ENCODE data around the gene MYBPH.

The MYBPH gene

DNA sequence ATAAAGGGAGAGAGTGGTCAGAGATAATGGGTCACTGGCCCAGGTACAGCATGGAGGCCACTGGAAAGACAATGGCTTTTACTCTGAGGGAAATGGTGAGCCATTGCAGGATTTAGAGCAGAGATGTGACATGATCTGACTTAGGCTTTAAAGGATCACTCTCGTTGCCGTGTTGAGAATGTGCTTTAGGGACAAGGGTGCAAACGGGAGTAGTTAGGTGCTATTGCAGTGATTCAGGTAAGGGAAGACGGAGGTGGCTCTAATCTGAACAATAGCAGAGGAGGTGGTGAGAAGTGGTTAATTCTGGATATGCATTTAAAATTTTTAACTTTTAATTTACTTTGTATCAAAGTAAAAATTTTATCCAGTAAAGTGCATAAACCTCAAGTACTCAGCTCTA is 38.3 kb downstream of the MYBPH start:
- H3K4me3 ChIP-seq (ENCODE audit: low read length), result no peak overlapping the region
- no peak overlapping the region for H3K9ac ChIP-seq (ENCODE audit: low read length)
- no peak for DNase-seq
- no peaks in the 10 kb centered on the region for H3K79me2 ChIP-seq (ENCODE audit: low read length)
- H4K20me1 ChIP-seq (ENCODE audit: insufficient read depth, low read length), result no peaks in the 10 kb centered on the region
- H3K27me3 ChIP-seq (replicated peaks; ENCODE audit: insufficient read depth, low read length), result no peaks in the 10 kb centered on the region
- H3K9me2 ChIP-seq (replicated peaks; ENCODE audit: insufficient read depth, low read length), result no peaks in the 10 kb centered on the region
- no peak overlapping the region for H2AFZ ChIP-seq (ENCODE audit: low read length)
- no peak overlapping the region for H3K27ac ChIP-seq (ENCODE audit: low read length)
- no peak for TF ChIP-seq EZH2phosphoT487 (IDR thresholded peaks at IDR 0.05; ENCODE audit: low read length)
- TF ChIP-seq, protein P1, sequence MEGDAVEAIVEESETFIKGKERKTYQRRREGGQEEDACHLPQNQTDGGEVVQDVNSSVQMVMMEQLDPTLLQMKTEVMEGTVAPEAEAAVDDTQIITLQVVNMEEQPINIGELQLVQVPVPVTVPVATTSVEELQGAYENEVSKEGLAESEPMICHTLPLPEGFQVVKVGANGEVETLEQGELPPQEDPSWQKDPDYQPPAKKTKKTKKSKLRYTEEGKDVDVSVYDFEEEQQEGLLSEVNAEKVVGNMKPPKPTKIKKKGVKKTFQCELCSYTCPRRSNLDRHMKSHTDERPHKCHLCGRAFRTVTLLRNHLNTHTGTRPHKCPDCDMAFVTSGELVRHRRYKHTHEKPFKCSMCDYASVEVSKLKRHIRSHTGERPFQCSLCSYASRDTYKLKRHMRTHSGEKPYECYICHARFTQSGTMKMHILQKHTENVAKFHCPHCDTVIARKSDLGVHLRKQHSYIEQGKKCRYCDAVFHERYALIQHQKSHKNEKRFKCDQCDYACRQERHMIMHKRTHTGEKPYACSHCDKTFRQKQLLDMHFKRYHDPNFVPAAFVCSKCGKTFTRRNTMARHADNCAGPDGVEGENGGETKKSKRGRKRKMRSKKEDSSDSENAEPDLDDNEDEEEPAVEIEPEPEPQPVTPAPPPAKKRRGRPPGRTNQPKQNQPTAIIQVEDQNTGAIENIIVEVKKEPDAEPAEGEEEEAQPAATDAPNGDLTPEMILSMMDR (IDR thresholded peaks at IDR 0.05; ENCODE audit: low read length), result no peak
- no peaks in the 10 kb centered on the region for H3F3A ChIP-seq (ENCODE audit: insufficient read depth, low read length)
- H3K4me1 ChIP-seq (ENCODE audit: low read length), result no peaks in the 10 kb centered on the region
- H3K4me2 ChIP-seq (ENCODE audit: low read depth, low read length), result no peak overlapping the region
- no peaks in the 10 kb centered on the region for H3K36me3 ChIP-seq (replicated peaks; ENCODE audit: insufficient read depth, low read length)
- no peaks in the 10 kb centered on the region for H3K9me3 ChIP-seq (replicated peaks; ENCODE audit: insufficient read depth, low read length)

DNA sequence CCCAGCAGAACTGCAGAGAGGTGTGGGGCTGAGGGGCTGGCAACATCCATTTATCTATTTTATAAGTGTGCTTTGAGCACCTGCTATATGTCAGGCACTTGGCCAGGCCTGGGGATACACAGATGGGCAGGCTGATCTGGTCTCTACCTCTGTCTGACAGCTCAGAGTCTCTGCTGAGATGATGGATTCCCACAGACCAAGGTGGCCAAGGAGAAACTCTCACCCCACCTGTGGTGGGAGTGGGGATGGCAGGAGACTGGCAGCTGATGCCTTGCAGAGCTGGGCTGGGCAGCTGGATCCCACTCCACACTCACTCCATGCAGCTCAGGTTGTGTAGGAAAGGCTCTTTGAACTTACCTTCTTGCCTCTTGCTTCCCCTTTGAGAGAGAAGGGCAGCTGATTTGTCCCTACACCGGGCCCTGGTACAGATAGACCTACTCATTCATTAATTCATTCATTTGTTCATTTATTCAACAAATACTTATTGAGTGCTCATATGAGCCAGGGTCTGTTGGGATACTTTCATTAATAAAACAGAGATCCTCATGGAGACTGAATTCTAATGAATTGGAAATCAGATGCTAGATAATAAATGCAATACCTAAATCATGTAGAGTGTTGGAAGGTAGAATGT is 39.1 kb downstream of the MYBPH start:
- Histone ChIP-seq H3K27ac (ENCODE audit: low read length) (no peak overlapping the region), H3K36me3 (replicated peaks; ENCODE audit: insufficient read depth, low read length) (no peaks in the 10 kb centered on the region), H3K27me3 (replicated peaks; ENCODE audit: insufficient read depth, low read length) (no peaks in the 10 kb centered on the region), H4K20me1 (ENCODE audit: insufficient read depth, low read length) (no peaks in the 10 kb centered on the region), H3K9ac (ENCODE audit: low read length) (no peak overlapping the region), H3F3A (ENCODE audit: insufficient read depth, low read length) (no peaks in the 10 kb centered on the region), H2AFZ (ENCODE audit: low read length) (no peak overlapping the region), H3K4me2 (ENCODE audit: low read depth, low read length) (no peak overlapping the region), H3K9me3 (replicated peaks; ENCODE audit: insufficient read depth, low read length) (no peaks in the 10 kb centered on the region), H3K4me3 (ENCODE audit: low read length) (no peak overlapping the region), H3K9me2 (replicated peaks; ENCODE audit: insufficient read depth, low read length) (no peaks in the 10 kb centered on the region), H3K4me1 (ENCODE audit: low read length) (no peaks in the 10 kb centered on the region), H3K79me2 (ENCODE audit: low read length) (no peaks in the 10 kb centered on the region)
- no peak for TF ChIP-seq EZH2phosphoT487 (IDR thresholded peaks at IDR 0.05; ENCODE audit: low read length)
- TF ChIP-seq, protein P1 (IDR thresholded peaks at IDR 0.05; ENCODE audit: low read length), result peak; percentile 26
- no peak for DNase-seq

DNA sequence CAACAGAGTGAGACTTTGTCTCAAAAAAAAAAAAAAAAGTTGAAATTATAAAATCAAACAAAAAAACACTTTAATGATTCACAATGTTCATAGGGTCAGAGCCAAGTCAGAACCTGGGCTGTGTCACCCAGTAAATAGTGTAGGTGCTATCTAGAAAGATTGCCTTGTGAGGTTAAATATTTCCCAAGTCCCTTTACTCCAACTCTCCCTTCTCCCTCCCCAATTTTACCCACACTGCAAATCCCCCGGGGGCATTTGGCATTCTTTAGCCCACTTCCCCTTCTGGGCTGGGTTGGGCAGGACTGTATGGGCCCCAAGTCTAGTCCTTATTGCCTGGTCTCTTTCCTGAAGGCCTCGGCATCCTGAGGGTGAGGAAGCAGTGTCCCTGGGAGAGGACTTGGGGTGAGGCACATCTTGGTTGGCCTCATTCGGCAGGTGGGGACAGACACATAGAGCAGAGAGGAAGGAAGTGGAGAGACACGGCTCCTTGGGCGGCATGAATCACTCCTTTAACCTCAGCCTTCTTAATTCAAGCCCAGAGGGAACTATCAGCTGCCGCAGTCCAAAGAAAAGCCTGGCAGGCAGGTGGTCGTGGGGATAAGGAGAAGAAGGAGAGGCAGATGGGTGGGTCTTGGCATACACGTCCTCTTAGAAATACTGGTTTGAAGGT is 39.9 kb downstream of the MYBPH start:
- Histone ChIP-seq H3K27ac (ENCODE audit: low read length) (no peak overlapping the region), H3K4me1 (ENCODE audit: low read length) (no peaks in the 10 kb centered on the region), H4K20me1 (ENCODE audit: insufficient read depth, low read length) (no peaks in the 10 kb centered on the region), H3K79me2 (ENCODE audit: low read length) (no peaks in the 10 kb centered on the region), H3K9me2 (replicated peaks; ENCODE audit: insufficient read depth, low read length) (no peaks in the 10 kb centered on the region), H3K4me2 (ENCODE audit: low read depth, low read length) (no peak overlapping the region), H3K9ac (ENCODE audit: low read length) (no peak overlapping the region), H3K9me3 (replicated peaks; ENCODE audit: insufficient read depth, low read length) (no peaks in the 10 kb centered on the region), H3F3A (ENCODE audit: insufficient read depth, low read length) (no peaks in the 10 kb centered on the region), H2AFZ (ENCODE audit: low read length) (no peak overlapping the region), H3K4me3 (ENCODE audit: low read length) (no peak overlapping the region), H3K36me3 (replicated peaks; ENCODE audit: insufficient read depth, low read length) (no peaks in the 10 kb centered on the region), H3K27me3 (replicated peaks; ENCODE audit: insufficient read depth, low read length) (no peaks in the 10 kb centered on the region)
- TF ChIP-seq EZH2 (optimal IDR thresholded peaks at IDR 0.05; ENCODE audit: low read depth, low read length), result no peak
- TF ChIP-seq, protein P1 (IDR thresholded peaks at IDR 0.05; ENCODE audit: low read length), result no peak
- no peak for TF ChIP-seq EZH2phosphoT487 (IDR thresholded peaks at IDR 0.05; ENCODE audit: low read length)
- DNase-seq, result no peak

Data from MM.1S (cell line).